GM18868 (cell line): ENCODE results near the gene DNAI2.
"Not testable (repeated sequence)": the region's sequence is repeated elsewhere in the genome, so short reads cannot be mapped to it uniquely, and the experiment has no call there.

ENCODE experiments used
- ATAC-seq: cut with Tn5 transposase; IDR thresholded peaks from one replicate; pipeline ENCODE4 v1.9.1; 2021; ENCODE audit warnings: mild to moderate bottlenecking, moderate library complexity; ENCODE audit not compliant: unreplicated experiment

The DNAI2 gene

GRCh38 chr17:74272731-74273201 is 1.3 kb upstream of the DNAI2 start:
- no peak for ATAC-seq

GRCh38 chr17:74274709-74275340 is 791 bp downstream of the DNAI2 start:
- no peak for ATAC-seq

- ATAC-seq = no peak
These were observed 2.0 kb downstream of the DNAI2 start for GRCh38 chr17:74276051-74276476.

GRCh38 chr17:74276541-74277009 is 2.5 kb downstream of the DNAI2 start:
- ATAC-seq = no peak

DNA sequence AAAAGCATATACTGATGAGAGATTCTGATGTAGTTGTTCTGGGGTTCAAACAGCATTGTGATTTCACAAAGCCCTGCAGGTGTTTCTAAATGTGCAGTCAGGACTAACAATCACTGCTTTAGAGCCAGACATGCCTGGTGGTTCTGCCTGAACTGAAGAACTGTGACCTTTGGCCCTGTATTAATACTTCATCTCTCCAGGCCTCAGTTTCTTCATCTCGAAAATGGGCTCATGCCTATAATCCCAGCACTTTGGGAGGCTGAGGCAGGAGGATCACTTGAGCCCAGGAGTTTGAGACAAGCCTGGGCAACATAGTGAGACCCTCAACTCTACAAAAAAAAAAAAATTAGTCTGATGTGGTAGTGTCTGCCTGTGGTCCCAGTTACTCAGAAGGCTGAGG is 3.9 kb downstream of the DNAI2 start:
- ATAC-seq = no peak

DNA sequence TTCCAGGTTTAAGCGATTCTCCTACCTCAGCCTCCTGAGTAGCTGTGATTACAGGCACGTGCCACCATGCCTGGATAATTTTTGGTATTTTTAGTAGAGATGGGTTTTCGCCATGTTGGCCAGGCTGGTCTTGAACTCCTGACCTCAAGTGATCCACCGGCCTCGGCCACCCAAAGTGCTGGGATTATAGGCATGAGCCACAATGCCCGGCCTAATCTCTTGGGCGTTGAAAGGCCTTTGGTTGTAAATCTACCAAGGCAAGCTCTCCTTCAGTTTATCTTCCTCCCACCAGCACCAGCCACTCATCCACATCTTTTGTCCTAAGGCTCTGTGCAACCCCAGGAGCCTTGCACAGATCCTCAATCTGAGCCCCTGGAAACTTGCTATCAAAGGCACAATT is 5.6 kb downstream of the DNAI2 start:
- not testable (repeated sequence) for ATAC-seq

GRCh38 chr17:74280093-74280513 is 6.1 kb downstream of the DNAI2 start:
- peak; percentile 58 for ATAC-seq

DNA sequence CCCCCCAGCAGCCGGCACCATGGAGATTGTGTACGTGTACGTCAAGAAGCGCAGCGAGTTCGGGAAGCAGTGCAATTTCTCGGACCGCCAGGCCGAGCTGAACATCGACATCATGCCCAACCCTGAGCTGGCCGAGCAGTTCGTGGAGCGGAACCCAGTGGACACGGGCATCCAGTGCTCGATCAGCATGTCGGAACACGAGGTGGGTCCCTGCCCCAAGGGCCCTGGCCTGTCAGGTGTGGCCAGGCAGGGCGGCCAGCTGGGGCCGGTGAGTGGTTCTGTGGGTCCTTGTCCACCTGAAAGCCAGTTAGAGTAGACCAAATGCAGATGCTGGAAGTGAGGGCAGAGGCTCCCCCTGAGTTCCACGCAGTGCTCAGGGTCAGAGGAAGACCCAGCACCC is 7.8 kb downstream of the DNAI2 start:
- ATAC-seq = no peak

DNA sequence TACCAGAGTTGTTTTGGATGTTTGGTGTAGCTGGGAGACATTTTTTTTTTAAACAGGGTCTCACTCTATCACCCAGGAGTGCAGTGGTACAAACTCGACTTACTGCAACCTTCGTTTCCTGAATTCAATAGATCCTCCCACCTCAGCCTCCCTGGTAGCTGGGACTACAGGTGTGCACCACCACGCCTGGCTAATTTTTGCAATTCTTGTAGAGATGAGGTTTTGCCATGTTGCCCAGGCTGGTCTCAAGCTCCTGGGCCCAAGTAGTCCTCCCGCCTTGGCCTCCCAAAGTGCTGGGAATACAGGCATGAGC is 8.2 kb downstream of the DNAI2 start:
- not testable (repeated sequence) for ATAC-seq

- peak; percentile 45 for ATAC-seq
These were observed 8.7 kb downstream of the DNAI2 start for GRCh38 chr17:74282587-74283370.

GRCh38 chr17:74283371-74283673 is 9.3 kb downstream of the DNAI2 start:
- no peak for ATAC-seq

GRCh38 chr17:74287031-74287602 is 13.1 kb downstream of the DNAI2 start:
- no peak for ATAC-seq

DNA sequence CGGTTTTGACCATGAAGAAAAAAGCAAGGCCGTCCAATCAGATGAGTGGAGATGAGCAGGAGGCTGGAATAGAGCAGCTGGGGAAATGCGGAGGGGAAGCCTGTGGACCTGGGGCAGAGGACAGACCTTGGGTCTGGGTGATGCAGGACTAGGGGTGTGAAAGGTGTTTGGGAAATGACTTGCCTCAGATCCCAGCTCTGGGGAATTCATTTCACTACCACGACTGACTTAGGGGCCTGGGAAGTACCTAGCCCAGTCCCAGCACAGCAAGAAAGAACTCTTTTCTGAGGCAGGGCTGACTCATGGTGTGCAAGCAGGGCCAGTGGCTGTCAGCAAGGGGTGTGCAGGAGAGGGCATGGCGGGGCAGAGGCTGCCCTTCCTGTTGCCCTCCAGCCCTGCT is 14.8 kb downstream of the DNAI2 start:
- ATAC-seq = peak; percentile 75

DNA sequence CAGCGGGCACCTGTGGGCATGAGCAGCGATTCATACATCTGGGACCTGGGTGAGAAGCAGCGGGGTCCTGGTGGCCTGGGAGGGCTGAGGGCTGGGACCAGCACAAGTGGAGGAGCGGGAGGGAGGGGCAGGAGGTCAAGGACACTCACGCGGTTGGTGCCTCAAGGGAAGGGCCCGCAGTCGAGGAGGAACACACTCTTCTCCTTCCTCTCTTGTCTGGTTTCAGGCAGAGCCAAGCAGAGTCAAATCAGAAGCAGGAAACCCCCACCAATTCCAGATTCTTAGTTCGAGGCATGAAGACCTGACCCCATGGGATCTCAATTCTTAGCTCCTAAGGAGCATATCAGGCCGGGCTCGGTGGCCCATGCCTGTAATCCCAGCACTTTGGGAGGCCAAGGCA is 15.7 kb downstream of the DNAI2 start:
- ATAC-seq = no peak

GRCh38 chr17:74290340-74290739 is 16.3 kb downstream of the DNAI2 start:
- ATAC-seq = no peak

- ATAC-seq = no peak
These were observed 18.5 kb downstream of the DNAI2 start for GRCh38 chr17:74292495-74292894.

DNA sequence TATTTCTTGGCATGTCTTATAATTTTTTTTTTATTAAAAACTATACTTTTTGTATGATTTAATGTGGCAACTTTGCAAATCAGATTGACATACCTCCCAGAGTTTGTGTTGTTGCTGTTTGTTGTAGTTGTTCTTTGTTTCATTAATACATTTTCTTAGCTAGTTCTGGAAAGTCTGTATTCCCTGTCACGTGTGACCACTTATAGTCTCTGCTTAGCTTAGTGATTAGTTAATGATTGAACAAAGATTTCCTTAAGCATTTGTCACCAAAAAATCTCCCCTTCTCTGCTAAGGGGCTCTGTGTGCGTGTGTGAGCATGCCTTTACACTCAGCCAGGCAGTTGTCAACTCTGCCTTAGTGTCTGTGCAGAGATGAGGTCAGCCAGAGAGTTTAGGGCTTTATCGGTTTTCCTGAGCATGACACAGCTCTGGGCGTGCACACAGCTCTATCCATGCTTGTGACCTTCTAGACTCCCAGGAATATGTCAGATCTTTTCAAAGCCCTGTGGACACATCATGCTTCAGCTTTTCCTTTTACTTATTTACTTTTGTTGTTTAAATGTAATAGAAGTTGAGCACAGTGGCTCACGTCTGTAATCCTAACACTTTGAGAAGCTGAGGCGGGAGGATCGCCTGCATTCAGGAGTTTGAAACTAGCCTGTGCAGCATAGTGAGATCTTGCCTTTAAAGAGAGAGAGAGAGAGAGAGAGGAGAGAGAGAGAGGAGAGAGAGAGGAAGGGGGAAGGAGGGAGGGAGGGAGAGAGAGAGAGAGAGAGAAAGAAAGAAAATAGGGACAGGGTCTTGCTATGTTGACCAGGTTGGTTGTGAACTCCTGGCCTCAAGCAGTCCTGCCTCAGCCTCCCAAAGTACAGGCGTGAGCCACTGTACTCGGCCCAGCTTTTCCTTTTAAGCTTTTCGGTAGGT is 21.9 kb downstream of the DNAI2 start:
- ATAC-seq = no peak

GRCh38 chr17:74296548-74296936 is 22.5 kb downstream of the DNAI2 start:
- no peak for ATAC-seq

- no peak for ATAC-seq
These were observed 23.9 kb downstream of the DNAI2 start for GRCh38 chr17:74297941-74298340.

DNA sequence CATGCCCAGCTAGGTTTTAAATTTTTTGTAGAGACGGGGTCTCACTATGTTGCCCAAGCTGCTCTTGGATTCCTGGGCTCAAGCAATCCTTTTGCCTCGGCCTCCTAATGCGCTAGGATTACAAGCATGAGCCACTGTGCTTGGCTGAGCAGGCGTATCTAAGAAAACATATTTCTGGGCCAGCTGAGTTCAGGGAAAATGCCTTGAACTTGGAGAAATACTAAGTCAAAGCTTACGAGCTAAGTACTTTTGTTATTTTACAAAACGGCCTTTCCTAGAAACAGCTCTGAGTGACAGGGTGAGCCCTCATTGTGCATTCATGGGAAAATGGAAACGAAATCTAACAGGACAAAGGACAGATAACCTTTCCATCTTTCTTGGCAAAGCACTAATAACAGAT is 24.7 kb downstream of the DNAI2 start:
- ATAC-seq = no peak
